ENCODE measurements around the gene NCKAP5.

NCKAP5 gene

GRCh38 chr2:132815516-132815915 lies 752.7 kb downstream of the NCKAP5 start:
- no peak for TF ChIP-seq POLR2AphosphoS5 (IDR thresholded peaks at IDR 0.05; ENCODE audit: low read depth)
- TF ChIP-seq, protein P1, sequence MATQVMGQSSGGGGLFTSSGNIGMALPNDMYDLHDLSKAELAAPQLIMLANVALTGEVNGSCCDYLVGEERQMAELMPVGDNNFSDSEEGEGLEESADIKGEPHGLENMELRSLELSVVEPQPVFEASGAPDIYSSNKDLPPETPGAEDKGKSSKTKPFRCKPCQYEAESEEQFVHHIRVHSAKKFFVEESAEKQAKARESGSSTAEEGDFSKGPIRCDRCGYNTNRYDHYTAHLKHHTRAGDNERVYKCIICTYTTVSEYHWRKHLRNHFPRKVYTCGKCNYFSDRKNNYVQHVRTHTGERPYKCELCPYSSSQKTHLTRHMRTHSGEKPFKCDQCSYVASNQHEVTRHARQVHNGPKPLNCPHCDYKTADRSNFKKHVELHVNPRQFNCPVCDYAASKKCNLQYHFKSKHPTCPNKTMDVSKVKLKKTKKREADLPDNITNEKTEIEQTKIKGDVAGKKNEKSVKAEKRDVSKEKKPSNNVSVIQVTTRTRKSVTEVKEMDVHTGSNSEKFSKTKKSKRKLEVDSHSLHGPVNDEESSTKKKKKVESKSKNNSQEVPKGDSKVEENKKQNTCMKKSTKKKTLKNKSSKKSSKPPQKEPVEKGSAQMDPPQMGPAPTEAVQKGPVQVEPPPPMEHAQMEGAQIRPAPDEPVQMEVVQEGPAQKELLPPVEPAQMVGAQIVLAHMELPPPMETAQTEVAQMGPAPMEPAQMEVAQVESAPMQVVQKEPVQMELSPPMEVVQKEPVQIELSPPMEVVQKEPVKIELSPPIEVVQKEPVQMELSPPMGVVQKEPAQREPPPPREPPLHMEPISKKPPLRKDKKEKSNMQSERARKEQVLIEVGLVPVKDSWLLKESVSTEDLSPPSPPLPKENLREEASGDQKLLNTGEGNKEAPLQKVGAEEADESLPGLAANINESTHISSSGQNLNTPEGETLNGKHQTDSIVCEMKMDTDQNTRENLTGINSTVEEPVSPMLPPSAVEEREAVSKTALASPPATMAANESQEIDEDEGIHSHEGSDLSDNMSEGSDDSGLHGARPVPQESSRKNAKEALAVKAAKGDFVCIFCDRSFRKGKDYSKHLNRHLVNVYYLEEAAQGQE (IDR thresholded peaks at IDR 0.05; ENCODE audit: insufficient replicate concordance, low read depth), result no peak
- no peak for TF ChIP-seq GABPA (IDR thresholded peaks at IDR 0.05; ENCODE audit: low read depth)
- no peak for TF ChIP-seq SPI1 (IDR thresholded peaks at IDR 0.05; ENCODE audit: borderline replicate concordance, low read depth)
- TF ChIP-seq, protein P2, sequence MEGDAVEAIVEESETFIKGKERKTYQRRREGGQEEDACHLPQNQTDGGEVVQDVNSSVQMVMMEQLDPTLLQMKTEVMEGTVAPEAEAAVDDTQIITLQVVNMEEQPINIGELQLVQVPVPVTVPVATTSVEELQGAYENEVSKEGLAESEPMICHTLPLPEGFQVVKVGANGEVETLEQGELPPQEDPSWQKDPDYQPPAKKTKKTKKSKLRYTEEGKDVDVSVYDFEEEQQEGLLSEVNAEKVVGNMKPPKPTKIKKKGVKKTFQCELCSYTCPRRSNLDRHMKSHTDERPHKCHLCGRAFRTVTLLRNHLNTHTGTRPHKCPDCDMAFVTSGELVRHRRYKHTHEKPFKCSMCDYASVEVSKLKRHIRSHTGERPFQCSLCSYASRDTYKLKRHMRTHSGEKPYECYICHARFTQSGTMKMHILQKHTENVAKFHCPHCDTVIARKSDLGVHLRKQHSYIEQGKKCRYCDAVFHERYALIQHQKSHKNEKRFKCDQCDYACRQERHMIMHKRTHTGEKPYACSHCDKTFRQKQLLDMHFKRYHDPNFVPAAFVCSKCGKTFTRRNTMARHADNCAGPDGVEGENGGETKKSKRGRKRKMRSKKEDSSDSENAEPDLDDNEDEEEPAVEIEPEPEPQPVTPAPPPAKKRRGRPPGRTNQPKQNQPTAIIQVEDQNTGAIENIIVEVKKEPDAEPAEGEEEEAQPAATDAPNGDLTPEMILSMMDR (IDR thresholded peaks at IDR 0.05; ENCODE audit: insufficient read depth, low read length), result no peak
- no peak overlapping the region for H3K27ac ChIP-seq (replicated peaks)
- no peak for DNase-seq (ENCODE audit: low read depth in 1 of 2, low spot score in 1 of 2)
- H3K4me3 ChIP-seq (replicated peaks; ENCODE audit: insufficient read depth, low read length), result no peak overlapping the region
- H3K27me3 ChIP-seq (ENCODE audit: insufficient read depth, poor library complexity, severe bottlenecking), result no peaks in the 10 kb centered on the region

GRCh38 chr2:132814651-132815050 lies 753.6 kb downstream of the NCKAP5 start:
- H3K4me3 ChIP-seq (replicated peaks; ENCODE audit: insufficient read depth, low read length), result no peak overlapping the region
- DNase-seq (ENCODE audit: low read depth in 1 of 2, low spot score in 1 of 2), result no peak
- H3K27ac ChIP-seq (replicated peaks), result no peak overlapping the region
- H3K27me3 ChIP-seq (ENCODE audit: insufficient read depth, poor library complexity, severe bottlenecking), result no peaks in the 10 kb centered on the region
- TF ChIP-seq, protein P2 (IDR thresholded peaks at IDR 0.05; ENCODE audit: insufficient read depth, low read length), result no peak
- no peak for TF ChIP-seq SPI1 (IDR thresholded peaks at IDR 0.05; ENCODE audit: borderline replicate concordance, low read depth)
- TF ChIP-seq POLR2AphosphoS5 (IDR thresholded peaks at IDR 0.05; ENCODE audit: low read depth), result no peak
- TF ChIP-seq GABPA (IDR thresholded peaks at IDR 0.05; ENCODE audit: low read depth), result no peak
- TF ChIP-seq, protein P1 (IDR thresholded peaks at IDR 0.05; ENCODE audit: insufficient replicate concordance, low read depth), result no peak

DNA sequence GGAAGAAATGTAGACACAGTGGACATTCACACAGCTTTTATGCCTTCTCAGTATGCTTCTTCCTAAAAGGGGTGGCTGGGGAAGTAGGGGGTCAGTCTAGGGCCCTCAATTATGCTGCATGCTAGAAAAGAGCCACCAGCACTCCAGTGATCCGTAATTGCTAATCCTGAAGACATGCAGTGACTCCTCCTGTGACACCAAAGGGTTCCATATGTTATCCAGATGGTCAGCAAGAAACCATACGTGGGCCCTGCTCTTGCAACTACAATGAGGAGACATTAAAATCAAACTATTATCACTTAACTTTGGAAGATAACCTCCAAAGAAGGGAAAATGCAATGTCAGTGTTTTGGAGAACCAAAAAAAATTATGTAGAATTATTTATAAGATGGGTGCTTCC lies 754.8 kb downstream of the NCKAP5 start:
- TF ChIP-seq, protein P1 (IDR thresholded peaks at IDR 0.05; ENCODE audit: insufficient replicate concordance, low read depth), result no peak
- TF ChIP-seq POLR2AphosphoS5 (IDR thresholded peaks at IDR 0.05; ENCODE audit: low read depth) (no peak), SPI1 (IDR thresholded peaks at IDR 0.05; ENCODE audit: borderline replicate concordance, low read depth) (no peak), GABPA (IDR thresholded peaks at IDR 0.05; ENCODE audit: low read depth) (no peak)
- TF ChIP-seq, protein P2 (IDR thresholded peaks at IDR 0.05; ENCODE audit: insufficient read depth, low read length), result no peak
- H3K27ac ChIP-seq (replicated peaks), result no peak overlapping the region
- H3K4me3 ChIP-seq (replicated peaks; ENCODE audit: insufficient read depth, low read length), result no peak overlapping the region
- DNase-seq (ENCODE audit: low read depth in 1 of 2, low spot score in 1 of 2), result no peak
- H3K27me3 ChIP-seq (ENCODE audit: insufficient read depth, poor library complexity, severe bottlenecking), result no peaks in the 10 kb centered on the region

Data from HL-60 (cell line).